OCI-LY7 (cell line): Measurements from ENCODE around the gene ARPC5L.

Source experiments
- CTCF ChIP-seq: fragments of 200-600 bp; sonication (generic); conservative IDR thresholded peaks from 2 replicates; pipeline ENCODE4 v1.5.1; 2014; ENCODE audit warnings: mild to moderate bottlenecking, antibody characterized with exemption, low read length, moderate library complexity, mixed read lengths
- EZH2phosphoT487 ChIP-seq: fragments of 200-600 bp; sonication (generic); IDR thresholded peaks from 2 replicates; pipeline ENCODE4 v1.6.1; 2018; ENCODE audit warnings: low read depth, borderline replicate concordance, mild to moderate bottlenecking, mixed run types, antibody characterized with exemption, low read length, moderate library complexity, mixed read lengths

DNA sequence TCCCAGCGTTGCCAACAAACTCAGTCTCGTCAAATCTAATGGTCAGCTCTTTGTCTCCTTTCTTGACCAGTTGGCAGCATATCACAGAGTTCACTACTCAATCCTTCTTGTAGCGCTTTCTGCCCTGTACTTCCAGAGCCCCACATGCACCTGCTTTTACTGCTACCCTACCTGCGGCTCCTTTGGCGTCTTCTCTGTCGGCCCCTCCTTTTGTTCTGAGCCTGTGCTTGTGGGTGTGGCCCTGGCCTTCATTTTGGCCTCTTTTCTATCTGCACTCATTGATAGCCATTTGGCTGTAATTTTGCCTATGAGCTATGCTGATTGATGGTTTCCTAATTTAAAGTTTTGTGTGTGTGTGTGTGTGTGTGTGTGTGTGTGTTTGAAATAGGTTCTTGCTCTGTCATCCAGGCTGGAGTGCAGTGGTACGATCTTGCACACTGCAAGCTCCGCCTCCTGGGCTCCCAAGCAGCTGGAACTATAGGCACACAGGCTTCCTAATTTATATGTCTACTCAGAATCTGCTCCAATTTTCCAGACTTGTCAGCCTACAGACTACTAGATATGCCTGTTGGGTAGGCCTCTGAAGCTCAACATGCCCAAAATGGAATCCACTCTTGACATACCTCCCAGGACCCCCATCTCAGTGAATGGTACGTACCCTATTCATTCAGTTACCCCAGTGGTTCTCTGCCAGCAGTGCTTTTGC lies 32.3 kb downstream of the ARPC5L start:
- TF ChIP-seq CTCF, result no peak
- TF ChIP-seq EZH2phosphoT487, result no peak
